Stimulated activated naive CD4-positive, alpha-beta T cell (primary cell): ENCODE results near the gene EIF4EBP3.

ENCODE experiments used
- DNase-seq, 6 experiments: peaks; one replicate each; lab custom pipeline; 2025; lab: John Stamatoyannopoulos, UW

Gene EIF4EBP3

DNA sequence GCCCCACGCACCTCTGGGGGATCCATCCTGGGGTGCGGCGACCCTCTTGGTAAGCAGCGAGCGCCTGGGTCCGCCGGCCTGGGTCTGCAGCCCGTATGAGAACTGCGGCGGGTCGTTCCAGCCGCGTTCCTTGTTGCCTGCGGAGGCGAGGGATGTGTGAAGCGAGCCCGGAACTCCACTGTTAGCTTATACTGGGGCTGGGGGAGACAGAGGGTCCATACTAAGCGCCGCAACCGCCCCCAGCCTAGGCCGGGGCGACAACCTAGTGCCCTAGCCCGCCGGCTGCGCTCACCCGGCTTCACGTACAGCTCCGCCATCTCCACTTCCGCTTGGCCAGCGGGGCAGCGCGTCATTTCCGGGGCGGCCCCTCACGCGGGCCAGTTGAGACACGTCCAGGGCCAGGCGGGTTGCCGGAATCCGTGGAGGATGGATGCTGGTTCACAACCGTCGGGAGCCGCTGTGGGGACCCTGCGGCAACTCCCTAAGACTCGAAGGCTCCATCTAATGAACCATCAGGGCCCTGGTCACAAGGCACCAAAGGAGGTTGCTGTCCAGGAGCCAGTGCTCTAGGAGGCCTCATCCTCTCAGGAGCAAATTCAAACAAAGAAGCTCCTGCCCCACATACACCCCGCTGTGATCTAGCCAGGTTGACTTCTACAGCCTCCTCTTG, 9.8 kb downstream of the EIF4EBP3 start, which contains the start of gene SRA1:
TSS of gene SRA1 (minus strand) at position 338 of the 670 bp plus-strand sequence. CDS start at position 317, 21 bp downstream.
- peak; percentile 58 to 85 (median 69) for DNase-seq

DNA sequence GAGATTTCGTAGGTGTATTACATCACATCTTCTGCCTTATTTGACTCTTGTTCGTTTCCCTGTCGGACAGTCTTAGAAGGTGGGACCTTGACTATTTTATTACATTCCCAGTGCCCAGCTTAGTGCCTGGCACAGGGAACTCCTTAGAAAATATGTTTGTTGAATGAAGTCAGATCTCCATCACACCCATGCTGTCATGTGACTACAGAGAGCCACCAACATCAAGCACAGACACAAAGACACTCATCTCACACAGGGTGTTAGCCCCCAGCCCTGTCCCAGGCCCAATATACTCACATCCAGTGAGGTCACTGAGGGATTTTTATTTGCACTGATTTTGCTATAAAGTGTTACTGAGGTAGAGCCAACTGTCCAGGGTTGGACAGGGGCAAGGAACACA, 10.5 kb downstream of the EIF4EBP3 start:
- DNase-seq, result no peak

DNA sequence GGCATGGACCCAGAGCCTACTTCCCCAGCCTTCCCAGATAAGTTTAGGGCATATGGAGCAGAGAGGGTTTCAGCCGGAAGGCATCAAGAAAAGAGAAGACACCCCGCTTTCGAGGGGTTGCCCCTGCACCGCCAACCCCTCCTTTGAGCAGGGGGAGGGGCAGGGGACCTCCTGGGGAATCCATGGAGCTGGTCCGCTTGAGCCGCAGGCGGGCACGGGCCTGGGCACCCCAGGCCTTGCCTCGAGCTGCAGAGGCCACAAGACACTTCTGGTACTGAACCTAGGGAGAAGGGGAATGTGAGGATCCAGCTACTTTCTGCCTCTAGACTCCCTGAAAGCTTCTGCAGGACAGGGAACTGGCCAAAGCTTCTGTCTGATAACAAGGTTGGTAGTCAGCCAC, 11.1 kb downstream of the EIF4EBP3 start:
- no peak for DNase-seq

DNA sequence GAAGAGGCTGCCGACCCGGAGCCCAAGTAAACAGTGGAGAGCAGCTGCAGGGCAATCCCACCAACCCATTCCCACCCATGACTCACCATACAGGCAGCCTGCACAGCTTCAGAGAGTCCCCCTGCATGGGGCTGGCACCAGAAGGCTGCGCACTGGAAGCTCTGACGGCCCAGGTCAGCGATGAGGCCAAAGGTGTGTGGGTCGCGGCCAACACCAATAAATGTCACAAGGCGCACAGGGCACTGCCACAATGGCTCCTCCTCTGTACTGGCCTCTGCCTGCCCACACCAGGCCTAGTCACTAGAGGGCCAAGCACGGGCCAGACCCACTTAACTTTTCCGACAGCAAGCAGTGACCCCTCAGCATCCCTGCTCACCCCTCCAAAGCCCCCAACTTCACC, 12.8 kb downstream of the EIF4EBP3 start:
- no peak for DNase-seq

DNA sequence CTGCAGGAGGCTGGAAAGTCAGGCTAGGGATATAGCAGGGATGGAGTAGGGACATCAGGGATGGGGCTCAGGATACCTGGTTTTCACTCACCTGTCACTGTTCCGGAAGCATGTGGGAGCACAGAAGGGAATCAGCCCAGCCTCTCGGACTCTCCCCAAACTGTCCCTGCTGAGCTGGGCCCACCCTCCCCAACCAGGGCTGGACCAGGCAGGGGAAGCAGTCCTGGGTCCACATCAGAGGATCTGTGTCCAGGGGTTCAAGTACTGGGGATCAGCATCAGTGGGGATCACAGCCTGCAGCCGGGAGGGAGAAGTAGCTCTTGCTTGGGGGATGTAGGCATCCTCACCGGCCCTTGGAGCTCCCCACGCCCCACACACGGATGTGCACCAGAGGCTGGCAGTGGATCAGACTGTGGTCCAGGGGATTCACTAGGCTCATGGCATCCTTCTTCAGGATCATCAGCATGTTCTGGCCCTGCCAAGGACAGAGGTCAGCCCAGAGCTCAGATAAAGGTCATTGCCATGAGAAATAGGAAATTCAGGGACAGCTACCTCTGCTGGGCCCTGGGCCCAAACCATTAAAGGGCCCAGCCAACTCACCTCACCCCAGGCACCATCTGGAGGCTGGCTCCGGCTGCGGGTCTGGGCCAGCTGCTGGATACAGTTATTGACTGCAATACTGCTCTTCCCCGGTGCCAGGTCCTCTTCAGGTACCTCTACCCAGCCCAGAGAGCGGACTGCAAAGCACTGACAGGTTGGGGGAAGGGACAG, 14.5 kb downstream of the EIF4EBP3 start:
- DNase-seq, result no peak

- DNase-seq, result peak in 1 of 6 experiments; percentile 29
Measured at GRCh38 chr5:140563596-140563995, 16.1 kb downstream of the EIF4EBP3 start.

GRCh38 chr5:140564196-140565023, 16.9 kb downstream of the EIF4EBP3 start, which contains the start of the genes APBB3 and SLC35A4:
Gene APBB3 (minus strand): TSS chr5:140564598. CDS start chr5:140564245, 353 bp downstream.
Gene SLC35A4 (plus strand): TSS chr5:140564828. CDS start chr5:140567170, 2,342 bp downstream.
- peak; percentile 94 to 99 (median 97) for DNase-seq

DNA sequence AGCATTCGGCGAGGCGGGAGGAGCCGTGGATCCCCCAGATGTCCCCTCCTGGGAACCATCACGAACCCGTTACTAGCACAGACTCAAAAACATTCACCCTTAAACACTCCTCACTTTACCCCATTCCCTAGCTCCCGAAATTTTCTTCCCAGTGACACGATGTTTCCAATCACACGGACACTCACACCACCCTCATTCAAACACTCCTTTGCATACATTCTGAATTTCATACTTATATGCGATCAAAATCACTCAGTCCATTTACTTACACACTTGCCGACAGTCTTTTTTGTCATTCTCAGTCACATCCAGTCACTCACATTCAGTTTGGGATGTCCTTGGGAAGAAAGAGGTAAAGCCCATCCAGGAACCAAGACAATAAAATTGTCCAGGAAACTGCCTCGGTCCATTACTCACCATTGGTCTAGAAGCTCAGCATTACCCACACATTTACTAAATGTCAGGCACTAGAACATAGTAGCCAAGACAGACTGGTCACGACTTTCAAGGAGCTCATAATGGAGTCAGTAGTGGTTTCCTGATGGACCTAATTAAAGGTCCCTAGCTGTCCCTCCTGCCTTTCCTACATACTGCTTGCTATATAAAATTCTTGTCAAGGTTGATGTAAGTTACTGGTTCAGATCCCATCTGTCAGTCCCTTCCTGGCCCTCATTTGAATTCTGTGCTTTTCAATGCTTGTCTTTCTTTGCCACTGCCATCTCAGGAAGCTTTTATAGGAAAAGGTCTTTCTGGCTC, 17.7 kb downstream of the EIF4EBP3 start:
- no peak for DNase-seq

- DNase-seq, result no peak
Measured at GRCh38 chr5:140565780-140566095, 18.3 kb downstream of the EIF4EBP3 start.

- no peak for DNase-seq
Measured at GRCh38 chr5:140566665-140567064, 19.2 kb downstream of the EIF4EBP3 start.

DNA sequence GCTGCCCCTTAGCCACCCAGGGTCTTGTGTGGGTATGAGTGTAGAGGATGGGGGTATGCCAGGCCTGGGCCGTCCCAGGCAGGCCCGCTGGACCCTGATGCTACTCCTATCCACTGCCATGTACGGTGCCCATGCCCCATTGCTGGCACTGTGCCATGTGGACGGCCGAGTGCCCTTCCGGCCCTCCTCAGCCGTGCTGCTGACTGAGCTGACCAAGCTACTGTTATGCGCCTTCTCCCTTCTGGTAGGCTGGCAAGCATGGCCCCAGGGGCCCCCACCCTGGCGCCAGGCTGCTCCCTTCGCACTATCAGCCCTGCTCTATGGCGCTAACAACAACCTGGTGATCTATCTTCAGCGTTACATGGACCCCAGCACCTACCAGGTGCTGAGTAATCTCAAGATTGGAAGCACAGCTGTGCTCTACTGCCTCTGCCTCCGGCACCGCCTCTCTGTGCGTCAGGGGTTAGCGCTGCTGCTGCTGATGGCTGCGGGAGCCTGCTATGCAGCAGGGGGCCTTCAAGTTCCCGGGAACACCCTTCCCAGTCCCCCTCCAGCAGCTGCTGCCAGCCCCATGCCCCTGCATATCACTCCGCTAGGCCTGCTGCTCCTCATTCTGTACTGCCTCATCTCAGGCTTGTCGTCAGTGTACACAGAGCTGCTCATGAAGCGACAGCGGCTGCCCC, 19.8 kb downstream of the EIF4EBP3 start:
- DNase-seq, result no peak

- DNase-seq, result no peak
Measured at GRCh38 chr5:140567871-140568270, 20.4 kb downstream of the EIF4EBP3 start.

DNA sequence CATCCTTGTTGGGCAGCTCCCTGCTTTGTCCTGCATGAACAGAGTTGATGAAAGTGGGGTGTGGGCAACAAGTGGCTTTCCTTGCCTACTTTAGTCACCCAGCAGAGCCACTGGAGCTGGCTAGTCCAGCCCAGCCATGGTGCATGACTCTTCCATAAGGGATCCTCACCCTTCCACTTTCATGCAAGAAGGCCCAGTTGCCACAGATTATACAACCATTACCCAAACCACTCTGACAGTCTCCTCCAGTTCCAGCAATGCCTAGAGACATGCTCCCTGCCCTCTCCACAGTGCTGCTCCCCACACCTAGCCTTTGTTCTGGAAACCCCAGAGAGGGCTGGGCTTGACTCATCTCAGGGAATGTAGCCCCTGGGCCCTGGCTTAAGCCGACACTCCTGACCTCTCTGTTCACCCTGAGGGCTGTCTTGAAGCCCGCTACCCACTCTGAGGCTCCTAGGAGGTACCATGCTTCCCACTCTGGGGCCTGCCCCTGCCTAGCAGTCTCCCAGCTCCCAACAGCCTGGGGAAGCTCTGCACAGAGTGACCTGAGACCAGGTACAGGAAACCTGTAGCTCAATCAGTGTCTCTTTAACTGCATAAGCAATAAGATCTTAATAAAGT, 21.1 kb downstream of the EIF4EBP3 start:
- no peak for DNase-seq

DNA sequence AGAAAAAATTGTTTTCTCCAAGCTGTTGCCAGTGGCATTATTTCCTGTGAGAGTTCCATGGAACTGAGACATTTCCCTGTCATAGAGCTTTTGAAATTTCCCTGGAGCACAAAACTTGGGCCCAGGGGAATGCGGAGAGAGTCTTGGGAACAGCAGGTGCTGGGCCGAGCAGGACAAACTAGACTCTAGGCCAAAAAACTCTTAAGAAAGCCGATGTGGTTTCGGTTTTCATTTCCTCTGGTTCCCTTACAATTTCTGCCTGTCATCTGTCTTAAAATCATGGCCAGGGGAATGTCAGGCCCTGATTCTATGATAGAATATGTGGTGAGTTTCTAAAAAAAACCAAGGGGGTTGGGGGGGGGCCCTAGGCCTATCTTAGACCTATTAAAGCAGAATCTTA, 21.7 kb downstream of the EIF4EBP3 start:
- peak in 1 of 6 experiments; percentile 11 for DNase-seq

- no peak for DNase-seq
Measured at GRCh38 chr5:140570058-140570457, 22.6 kb downstream of the EIF4EBP3 start.

DNA sequence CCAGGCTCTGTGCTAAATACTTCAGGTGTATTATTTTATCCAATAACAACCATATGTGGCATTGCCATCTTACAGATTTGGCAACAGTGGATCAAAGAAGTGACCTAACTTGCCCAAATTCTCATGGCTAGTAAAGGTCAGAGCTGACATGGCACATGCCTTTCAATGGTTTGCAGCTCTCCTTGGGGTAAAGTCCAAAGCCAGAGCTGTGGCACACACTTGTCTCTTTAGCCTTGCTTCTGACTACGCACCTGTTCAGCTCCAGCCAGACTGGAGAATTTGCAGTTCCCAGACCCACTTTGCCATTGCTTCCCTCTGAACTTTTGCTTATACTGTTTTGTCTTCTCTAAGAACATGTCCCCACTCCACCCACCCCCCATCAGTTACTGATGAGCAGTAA, 23.0 kb downstream of the EIF4EBP3 start:
- DNase-seq, result no peak

GRCh38 chr5:140571105-140571504, 23.6 kb downstream of the EIF4EBP3 start:
- no peak for DNase-seq

GRCh38 chr5:140573683-140574082, 26.2 kb downstream of the EIF4EBP3 start:
- DNase-seq, result no peak

DNA sequence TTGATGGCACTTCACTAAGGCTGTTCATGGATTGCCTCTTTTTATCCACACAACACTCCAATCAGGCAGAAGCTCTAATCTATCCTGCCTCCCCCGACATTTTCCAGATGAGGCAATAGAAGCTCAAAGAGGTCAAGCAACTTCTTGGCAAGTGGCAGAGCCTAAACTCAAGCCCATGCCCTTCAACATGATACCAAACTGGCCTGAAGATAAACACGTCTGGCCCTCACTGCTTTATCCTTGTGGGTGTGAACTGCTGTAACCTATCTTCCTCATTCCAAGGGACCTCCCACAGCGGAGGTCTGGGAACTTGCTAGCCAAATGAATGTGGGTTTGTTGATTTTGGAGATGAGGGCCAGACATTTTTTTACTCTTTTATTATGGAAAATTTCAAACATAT, 26.7 kb downstream of the EIF4EBP3 start:
- no peak for DNase-seq

- no peak for DNase-seq
Measured at GRCh38 chr5:140575309-140575708, 27.8 kb downstream of the EIF4EBP3 start.

- peak in 2 of 6 experiments; percentile 9 to 13 for DNase-seq
Measured at GRCh38 chr5:140576776-140577201, 29.3 kb downstream of the EIF4EBP3 start.
